ENCODE data around the gene EIF4ENIF1. TPM values are rescaled to one million over a fixed set of nuclear protein-coding genes. Genes with fewer than 3 reads are reported as not detected.

The EIF4ENIF1 gene
- polyA plus RNA-seq, 2 of the 4 experiments (the other 2 are of a cell fraction) = 10.3 to 15.5 TPM

DNA sequence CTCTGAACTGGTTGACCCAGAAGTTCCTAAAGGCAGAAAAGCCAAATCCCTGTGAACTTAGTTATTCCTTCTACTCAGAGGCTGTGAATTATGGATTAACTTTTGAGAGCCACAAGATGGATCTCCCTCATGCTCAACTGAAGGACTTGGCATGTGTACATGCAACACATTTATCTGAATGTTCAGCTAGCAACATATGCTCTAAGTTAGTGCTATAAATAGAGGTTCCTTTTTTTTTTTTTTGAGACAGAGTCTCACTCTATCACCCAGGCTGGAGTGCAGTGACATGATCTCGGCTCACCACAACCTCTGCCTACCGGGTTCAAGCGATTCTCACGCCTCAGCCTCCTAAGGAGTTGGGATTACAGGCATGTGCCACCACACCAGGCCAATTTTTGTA lies 40.1 kb downstream of the EIF4ENIF1 start (continued):
- TF ChIP-seq, protein P1, sequence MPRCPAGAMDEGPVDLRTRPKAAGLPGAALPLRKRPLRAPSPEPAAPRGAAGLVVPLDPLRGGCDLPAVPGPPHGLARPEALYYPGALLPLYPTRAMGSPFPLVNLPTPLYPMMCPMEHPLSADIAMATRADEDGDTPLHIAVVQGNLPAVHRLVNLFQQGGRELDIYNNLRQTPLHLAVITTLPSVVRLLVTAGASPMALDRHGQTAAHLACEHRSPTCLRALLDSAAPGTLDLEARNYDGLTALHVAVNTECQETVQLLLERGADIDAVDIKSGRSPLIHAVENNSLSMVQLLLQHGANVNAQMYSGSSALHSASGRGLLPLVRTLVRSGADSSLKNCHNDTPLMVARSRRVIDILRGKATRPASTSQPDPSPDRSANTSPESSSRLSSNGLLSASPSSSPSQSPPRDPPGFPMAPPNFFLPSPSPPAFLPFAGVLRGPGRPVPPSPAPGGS (IDR thresholded peaks at IDR 0.05) = no peak
- TF ChIP-seq NFE2L2 (conservative IDR thresholded peaks at IDR 0.05; ENCODE audit: low read length) = no peak
- TF ChIP-seq, protein P2, sequence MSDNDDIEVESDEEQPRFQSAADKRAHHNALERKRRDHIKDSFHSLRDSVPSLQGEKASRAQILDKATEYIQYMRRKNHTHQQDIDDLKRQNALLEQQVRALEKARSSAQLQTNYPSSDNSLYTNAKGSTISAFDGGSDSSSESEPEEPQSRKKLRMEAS (IDR thresholded peaks at IDR 0.05) = no peak
- no peak for TF ChIP-seq ZSCAN20 (CRISPR knock-in tag; IDR thresholded peaks at IDR 0.05)
- no peak for TF ChIP-seq GATA3 (IDR thresholded peaks at IDR 0.05; ENCODE audit: borderline replicate concordance)
- no peak for TF ChIP-seq ZC3H11A (IDR thresholded peaks at IDR 0.05)
- no peak for TF ChIP-seq NR3C1 (IDR thresholded peaks at IDR 0.05)

DNA sequence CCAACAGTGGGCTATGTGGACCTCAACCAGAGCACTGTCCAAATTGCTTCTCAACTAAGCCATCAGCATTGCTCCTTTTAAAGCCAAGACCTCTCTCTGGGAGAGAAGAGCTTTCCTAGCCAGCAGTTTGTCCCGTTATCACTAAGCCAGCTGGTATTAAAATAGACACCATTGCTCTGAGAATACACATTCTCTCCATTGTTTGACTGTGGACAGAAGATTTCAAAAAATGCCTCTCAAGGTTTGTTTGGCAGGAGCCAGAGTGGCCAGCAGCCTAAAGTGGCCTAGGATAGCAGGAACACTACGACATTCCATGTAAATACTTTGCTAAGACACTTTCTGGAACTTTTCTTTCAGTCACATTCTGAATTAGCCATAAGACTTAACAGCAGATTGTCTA lies 41.3 kb downstream of the EIF4ENIF1 start:
- WGBS (ENCODE audit: missing lambda C conversion rate) = 89% methylated on average over 2 of the region's 2 CpGs
- no peaks in the 10 kb centered on the region for H3K4me1 ChIP-seq
- no peak overlapping the region for H3K27ac ChIP-seq
- H3K9me3 ChIP-seq = no peaks in the 10 kb centered on the region
- ATAC-seq = no peak
- DNase-seq (ENCODE audit: low read depth in 1 of 2, low spot score in 1 of 2) = no peak
- no peak overlapping the region for H3K4me2 ChIP-seq
- TF ChIP-seq TFCP2L1 (CRISPR knock-in tag; IDR thresholded peaks at IDR 0.05) = no peak
- no peak for TF ChIP-seq FOXS1 (CRISPR knock-in tag; IDR thresholded peaks at IDR 0.05)
- no peak for TF ChIP-seq HDAC2 (IDR thresholded peaks at IDR 0.05)
- TF ChIP-seq, protein P3, sequence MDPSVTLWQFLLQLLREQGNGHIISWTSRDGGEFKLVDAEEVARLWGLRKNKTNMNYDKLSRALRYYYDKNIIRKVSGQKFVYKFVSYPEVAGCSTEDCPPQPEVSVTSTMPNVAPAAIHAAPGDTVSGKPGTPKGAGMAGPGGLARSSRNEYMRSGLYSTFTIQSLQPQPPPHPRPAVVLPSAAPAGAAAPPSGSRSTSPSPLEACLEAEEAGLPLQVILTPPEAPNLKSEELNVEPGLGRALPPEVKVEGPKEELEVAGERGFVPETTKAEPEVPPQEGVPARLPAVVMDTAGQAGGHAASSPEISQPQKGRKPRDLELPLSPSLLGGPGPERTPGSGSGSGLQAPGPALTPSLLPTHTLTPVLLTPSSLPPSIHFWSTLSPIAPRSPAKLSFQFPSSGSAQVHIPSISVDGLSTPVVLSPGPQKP (IDR thresholded peaks at IDR 0.05; ENCODE audit: low read depth, low read length) = no peak
- TF ChIP-seq SREBF2 (IDR thresholded peaks at IDR 0.05) = no peak
- TF ChIP-seq MYC (IDR thresholded peaks at IDR 0.05; ENCODE audit: borderline replicate concordance, low read length) = no peak
- TF ChIP-seq, protein P4, sequence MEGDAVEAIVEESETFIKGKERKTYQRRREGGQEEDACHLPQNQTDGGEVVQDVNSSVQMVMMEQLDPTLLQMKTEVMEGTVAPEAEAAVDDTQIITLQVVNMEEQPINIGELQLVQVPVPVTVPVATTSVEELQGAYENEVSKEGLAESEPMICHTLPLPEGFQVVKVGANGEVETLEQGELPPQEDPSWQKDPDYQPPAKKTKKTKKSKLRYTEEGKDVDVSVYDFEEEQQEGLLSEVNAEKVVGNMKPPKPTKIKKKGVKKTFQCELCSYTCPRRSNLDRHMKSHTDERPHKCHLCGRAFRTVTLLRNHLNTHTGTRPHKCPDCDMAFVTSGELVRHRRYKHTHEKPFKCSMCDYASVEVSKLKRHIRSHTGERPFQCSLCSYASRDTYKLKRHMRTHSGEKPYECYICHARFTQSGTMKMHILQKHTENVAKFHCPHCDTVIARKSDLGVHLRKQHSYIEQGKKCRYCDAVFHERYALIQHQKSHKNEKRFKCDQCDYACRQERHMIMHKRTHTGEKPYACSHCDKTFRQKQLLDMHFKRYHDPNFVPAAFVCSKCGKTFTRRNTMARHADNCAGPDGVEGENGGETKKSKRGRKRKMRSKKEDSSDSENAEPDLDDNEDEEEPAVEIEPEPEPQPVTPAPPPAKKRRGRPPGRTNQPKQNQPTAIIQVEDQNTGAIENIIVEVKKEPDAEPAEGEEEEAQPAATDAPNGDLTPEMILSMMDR (IDR thresholded peaks at IDR 0.05) = no peak
- TF ChIP-seq CHD4 (IDR thresholded peaks at IDR 0.05; ENCODE audit: borderline replicate concordance) = no peak
- TF ChIP-seq, protein P2 (IDR thresholded peaks at IDR 0.05) = no peak
- no peak for FAIRE-seq
- ChIA-PET CTCF (interaction anchor here (1.7 kb wide), 1 partner anchor 11 kb away, joined by 4 read pairs; no protein-coding TSS in a partner anchor), POLR2A (no interaction called here)
- no peak overlapping the region for H3K4me3 ChIP-seq

DNA sequence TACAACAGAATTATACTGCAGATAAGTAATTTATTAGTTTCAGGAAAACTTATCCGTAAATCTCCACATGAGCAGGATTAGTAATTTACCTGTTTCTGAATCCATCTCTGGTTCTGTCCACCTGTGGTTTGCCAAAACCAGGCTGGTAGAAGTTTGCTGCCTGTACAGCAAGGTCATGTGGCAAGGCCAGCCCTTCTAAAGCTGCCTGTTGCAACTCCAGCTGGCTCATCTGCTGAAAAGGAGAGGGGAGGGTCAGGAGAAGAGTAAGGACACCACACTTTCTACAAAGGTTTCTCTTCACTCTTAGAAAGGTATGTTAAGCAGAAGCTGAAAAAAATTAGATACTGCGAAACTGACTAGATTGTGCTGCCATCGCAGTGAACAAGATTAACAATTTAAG lies 42.3 kb downstream of the EIF4ENIF1 start:
- POLR2A ChIA-PET = no interaction called here
- no peak overlapping the region for H3K4me2 ChIP-seq
- 98% methylated on average over 3 of the region's 3 CpGs for WGBS (ENCODE audit: missing lambda C conversion rate)
- DNase-seq (ENCODE audit: low read depth in 1 of 2, low spot score in 1 of 2) = no peak
- ATAC-seq = no peak
- H3K9me3 ChIP-seq = no peaks in the 10 kb centered on the region
- no peak overlapping the region for H3K27ac ChIP-seq
- FAIRE-seq = no peak
- TF ChIP-seq BHLHE40 (IDR thresholded peaks at IDR 0.05; ENCODE audit: low read depth, low read length) (no peak), MAZ (IDR thresholded peaks at IDR 0.05; ENCODE audit: borderline replicate concordance, low read depth, low read length) (no peak), ZFP36 (IDR thresholded peaks at IDR 0.05; ENCODE audit: borderline replicate concordance, partially characterized antibody) (no peak), ZNF302 (CRISPR knock-in tag; IDR thresholded peaks at IDR 0.05) (no peak), TP53 (CRISPR knock-in tag; IDR thresholded peaks at IDR 0.05) (no peak), FOSB (CRISPR knock-in tag; IDR thresholded peaks at IDR 0.05) (no peak), PHF8 (IDR thresholded peaks at IDR 0.05; ENCODE audit: borderline replicate concordance, low read depth) (no peak), HOXB5 (CRISPR knock-in tag; IDR thresholded peaks at IDR 0.05) (no peak), ESRRA (IDR thresholded peaks at IDR 0.05; ENCODE audit: borderline replicate concordance, low read length) (no peak), GATA3 (IDR thresholded peaks at IDR 0.05; ENCODE audit: borderline replicate concordance) (no peak)
- TF ChIP-seq, protein P2 (IDR thresholded peaks at IDR 0.05) = no peak
- TF ChIP-seq, protein P5, sequence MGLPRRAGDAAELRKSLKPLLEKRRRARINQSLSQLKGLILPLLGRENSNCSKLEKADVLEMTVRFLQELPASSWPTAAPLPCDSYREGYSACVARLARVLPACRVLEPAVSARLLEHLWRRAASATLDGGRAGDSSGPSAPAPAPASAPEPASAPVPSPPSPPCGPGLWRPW (IDR thresholded peaks at IDR 0.05) = no peak
- H3K4me1 ChIP-seq = no peaks in the 10 kb centered on the region
- H3K4me3 ChIP-seq = no peak overlapping the region
- CTCF ChIA-PET = interaction anchor here (1.2 to 1.7 kb wide), 2 partner anchors 10 to 12 kb away, joined by 4 read pairs; no protein-coding TSS in a partner anchor

Measured in A549 (cell line).